ENCODE measurements around the gene DNASE1L3.

GRCh38 chr3:58200121-58200709, 10.6 kb downstream of the DNASE1L3 start:
- TF ChIP-seq CTCF (IDR thresholded peaks at IDR 0.05) (no peak), POLR2A (IDR thresholded peaks at IDR 0.05; ENCODE audit: low read depth) (no peak), EP300 (IDR thresholded peaks at IDR 0.05) (no peak)

Data from esophagus muscularis mucosa (tissue), 4 donors.